Nephron progenitor cell (in vitro differentiated cells): ENCODE data around the gene MAN2A1.

Experiments
- DNase-seq: peaks from one replicate; pipeline ENCODE4 v3.0.0; 2021
- H3K27ac Mint-ChIP-seq: 2 replicates; pipeline ENCODE4 v1.8.0; 2021; ENCODE audit warnings: mild to moderate bottlenecking, moderate library complexity, mixed read lengths
- H3K27me3 Mint-ChIP-seq: 2 replicates; pipeline ENCODE4 v1.8.0; 2021; ENCODE audit warnings: mild to moderate bottlenecking, low read depth, mixed read lengths; ENCODE audit not compliant: poor library complexity
- H3K36me3 Mint-ChIP-seq: 2 replicates; pipeline ENCODE4 v1.8.0; 2021; ENCODE audit warnings: low read depth, mixed read lengths
- H3K4me1 Mint-ChIP-seq: 2 replicates; pipeline ENCODE4 v1.8.0; 2021; ENCODE audit warnings: mixed read lengths
- H3K4me3 Mint-ChIP-seq: 2 replicates; pipeline ENCODE4 v1.8.0; 2021; ENCODE audit warnings: mild to moderate bottlenecking, moderate library complexity, mixed read lengths
- H3K9me3 Mint-ChIP-seq: 2 replicates; pipeline ENCODE4 v1.8.0; 2021; ENCODE audit warnings: mild to moderate bottlenecking, moderate library complexity, mixed read lengths
- TF ChIP-seq, protein P1 (sequence below): fragments of 200-600 bp; sonication (generic); IDR thresholded peaks from 2 replicates; pipeline ENCODE4 v1.5.0; 2021; ENCODE audit warnings: antibody characterized with exemption

MAN2A1 gene

DNA sequence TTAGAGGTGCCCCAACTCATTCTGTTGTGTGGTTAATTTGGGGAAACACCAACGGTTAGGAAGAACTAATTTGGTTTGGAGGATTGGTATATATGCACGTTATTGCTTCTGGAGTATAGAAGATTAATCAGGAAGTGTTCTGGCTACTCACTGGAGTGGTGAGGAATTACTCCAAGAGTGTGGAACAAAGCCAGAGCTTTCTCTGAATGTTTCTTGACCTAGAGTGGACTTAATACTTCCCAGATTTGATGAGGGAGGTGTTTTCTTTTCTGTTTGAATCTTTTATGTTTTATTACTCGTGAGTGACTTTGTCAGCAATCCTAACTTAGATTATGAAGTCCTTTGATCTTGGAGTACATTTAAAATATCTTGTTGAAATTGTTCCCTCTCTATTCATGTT, 163.7 kb downstream of the MAN2A1 start:
- Mint-ChIP-seq H3K36me3 (peaks cover 72% of the 10 kb centered on the region), H3K9me3 (peaks cover 6% of the 10 kb centered on the region), H3K4me1 (peaks cover 23% of the 10 kb centered on the region), H3K27ac (peak overlapping the region; percentile 88), H3K4me3 (no peak overlapping the region), H3K27me3 (no peaks in the 10 kb centered on the region)
- TF ChIP-seq, protein P1, sequence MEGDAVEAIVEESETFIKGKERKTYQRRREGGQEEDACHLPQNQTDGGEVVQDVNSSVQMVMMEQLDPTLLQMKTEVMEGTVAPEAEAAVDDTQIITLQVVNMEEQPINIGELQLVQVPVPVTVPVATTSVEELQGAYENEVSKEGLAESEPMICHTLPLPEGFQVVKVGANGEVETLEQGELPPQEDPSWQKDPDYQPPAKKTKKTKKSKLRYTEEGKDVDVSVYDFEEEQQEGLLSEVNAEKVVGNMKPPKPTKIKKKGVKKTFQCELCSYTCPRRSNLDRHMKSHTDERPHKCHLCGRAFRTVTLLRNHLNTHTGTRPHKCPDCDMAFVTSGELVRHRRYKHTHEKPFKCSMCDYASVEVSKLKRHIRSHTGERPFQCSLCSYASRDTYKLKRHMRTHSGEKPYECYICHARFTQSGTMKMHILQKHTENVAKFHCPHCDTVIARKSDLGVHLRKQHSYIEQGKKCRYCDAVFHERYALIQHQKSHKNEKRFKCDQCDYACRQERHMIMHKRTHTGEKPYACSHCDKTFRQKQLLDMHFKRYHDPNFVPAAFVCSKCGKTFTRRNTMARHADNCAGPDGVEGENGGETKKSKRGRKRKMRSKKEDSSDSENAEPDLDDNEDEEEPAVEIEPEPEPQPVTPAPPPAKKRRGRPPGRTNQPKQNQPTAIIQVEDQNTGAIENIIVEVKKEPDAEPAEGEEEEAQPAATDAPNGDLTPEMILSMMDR: no peak
- DNase-seq: no peak

DNA sequence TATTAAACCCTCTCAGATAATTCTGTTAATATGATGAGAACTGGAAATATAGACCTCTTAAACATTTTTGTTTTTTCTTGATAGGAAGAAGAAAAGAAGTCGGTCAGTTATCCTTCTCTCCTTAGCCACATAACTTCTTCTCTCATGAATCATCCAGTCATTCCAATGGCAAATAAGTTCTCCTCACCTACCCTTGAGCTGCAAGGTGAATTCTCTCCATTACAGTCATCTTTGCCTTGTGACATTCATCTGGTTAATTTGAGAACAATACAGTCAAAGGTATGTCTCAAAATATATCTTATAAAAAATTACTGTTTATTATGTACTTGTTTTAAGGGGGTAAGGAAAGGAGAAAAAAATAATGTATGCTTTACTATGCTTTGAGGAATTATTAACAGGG, 165.3 kb downstream of the MAN2A1 start:
- Mint-ChIP-seq H3K9me3 (peaks cover 6% of the 10 kb centered on the region), H3K36me3 (peaks cover 69% of the 10 kb centered on the region), H3K4me1 (peaks cover 23% of the 10 kb centered on the region), H3K27me3 (no peaks in the 10 kb centered on the region), H3K27ac (no peak overlapping the region), H3K4me3 (no peak overlapping the region)
- TF ChIP-seq, protein P1: no peak
- DNase-seq: no peak

DNA sequence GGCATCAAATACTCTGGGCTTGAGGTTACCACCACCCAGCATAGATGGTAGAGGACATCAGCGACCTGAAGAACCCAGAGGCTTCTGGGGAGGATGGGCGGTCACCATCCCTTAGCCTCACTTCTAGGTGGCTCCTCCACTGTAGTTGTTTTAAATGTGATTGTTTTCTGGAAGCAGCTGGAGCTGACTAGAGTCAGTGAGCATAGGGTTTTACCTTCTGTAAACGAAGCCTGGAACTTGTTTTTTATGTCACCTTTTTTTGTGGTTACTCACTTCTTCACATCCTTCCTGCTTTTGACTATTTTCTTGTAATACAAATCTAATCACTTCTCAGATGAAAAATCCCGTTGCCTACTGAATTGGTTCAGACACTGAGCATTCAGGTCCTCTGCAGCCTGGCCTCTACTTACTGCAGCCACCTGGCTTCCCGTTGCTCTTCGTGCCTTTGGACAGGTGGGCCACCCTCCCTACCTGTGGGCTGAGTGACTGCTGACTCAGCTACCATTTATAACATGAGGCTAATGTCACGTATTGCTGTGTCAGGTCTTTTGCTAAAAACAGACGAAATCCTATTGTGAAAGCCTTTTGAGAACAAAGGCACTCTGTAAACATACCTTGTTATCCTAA, 167.8 kb downstream of the MAN2A1 start:
- no peak for DNase-seq
- H3K4me3 Mint-ChIP-seq: no peak overlapping the region
- H3K36me3 Mint-ChIP-seq: peaks cover 59% of the 10 kb centered on the region
- H3K4me1 Mint-ChIP-seq: peaks cover 23% of the 10 kb centered on the region
- peak overlapping the region; percentile 79 for H3K27ac Mint-ChIP-seq
- no peaks in the 10 kb centered on the region for H3K9me3 Mint-ChIP-seq
- H3K27me3 Mint-ChIP-seq: no peaks in the 10 kb centered on the region
- TF ChIP-seq, protein P1: no peak

DNA sequence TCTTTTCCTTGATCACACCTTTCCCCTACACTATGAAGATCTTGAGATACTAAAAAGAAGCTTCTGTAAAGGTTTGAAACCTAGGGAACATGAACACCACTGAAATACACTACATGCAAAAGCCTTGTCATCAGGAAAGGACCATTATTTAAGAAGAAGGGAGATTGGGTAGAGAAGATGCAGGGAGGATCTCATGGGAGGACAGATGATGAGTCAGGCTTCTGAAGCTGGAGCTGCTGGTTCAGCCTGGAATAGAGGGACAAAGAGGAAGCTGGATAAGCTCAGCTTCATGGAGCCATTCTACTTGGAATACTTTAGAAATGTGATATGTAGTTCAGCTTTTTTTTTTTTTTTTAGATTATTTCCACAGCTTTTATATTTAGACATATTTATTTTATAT, 169.8 kb downstream of the MAN2A1 start:
- no peak overlapping the region for H3K4me3 Mint-ChIP-seq
- TF ChIP-seq, protein P1: no peak
- H3K9me3 Mint-ChIP-seq: no peaks in the 10 kb centered on the region
- H3K36me3 Mint-ChIP-seq: peaks cover 71% of the 10 kb centered on the region
- H3K4me1 Mint-ChIP-seq: peaks cover 23% of the 10 kb centered on the region
- H3K27ac Mint-ChIP-seq: no peak overlapping the region
- H3K27me3 Mint-ChIP-seq: no peaks in the 10 kb centered on the region
- DNase-seq: no peak

DNA sequence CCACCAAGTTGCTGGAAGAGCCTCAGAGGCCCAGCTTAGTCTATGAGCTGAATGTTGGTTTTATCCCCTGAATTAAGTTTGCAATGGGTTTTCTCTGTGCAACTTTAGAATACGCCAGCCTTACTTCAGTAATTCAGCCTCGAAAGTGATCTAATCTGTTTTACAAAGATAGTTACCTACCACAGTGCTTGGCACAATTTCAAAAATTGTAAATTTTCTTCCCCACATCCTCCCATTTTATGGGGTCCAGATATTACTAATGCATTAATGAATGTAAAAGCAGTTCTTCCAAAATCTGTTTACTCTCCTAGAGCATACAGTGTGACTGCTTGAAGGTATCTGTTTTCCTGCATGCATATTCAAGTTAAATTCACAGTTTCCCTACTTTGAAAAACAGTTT, 172.6 kb downstream of the MAN2A1 start:
- no peak for DNase-seq
- H3K27me3 Mint-ChIP-seq: no peaks in the 10 kb centered on the region
- H3K4me3 Mint-ChIP-seq: no peak overlapping the region
- H3K27ac Mint-ChIP-seq: no peak overlapping the region
- H3K9me3 Mint-ChIP-seq: no peaks in the 10 kb centered on the region
- H3K4me1 Mint-ChIP-seq: peaks cover 20% of the 10 kb centered on the region
- H3K36me3 Mint-ChIP-seq: peaks cover 73% of the 10 kb centered on the region
- TF ChIP-seq, protein P1: no peak

DNA sequence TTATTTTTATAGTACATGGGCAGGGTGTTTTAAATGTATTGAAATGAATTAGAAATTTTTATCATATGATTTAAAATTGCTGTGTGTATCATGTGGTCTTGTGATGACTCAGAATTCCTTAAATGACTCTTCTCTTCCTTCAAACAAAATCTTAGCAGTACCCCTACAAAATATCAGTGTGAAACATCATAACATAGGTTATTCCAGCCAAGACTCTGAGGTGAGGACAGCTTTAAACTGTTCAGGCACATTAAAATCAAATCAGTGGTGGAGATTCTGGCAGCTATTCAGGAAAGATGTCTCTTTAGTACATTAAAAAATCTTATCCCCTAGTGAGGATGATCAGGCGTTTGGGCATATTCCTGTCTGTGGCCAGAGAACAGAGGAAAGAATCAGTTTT, 174.0 kb downstream of the MAN2A1 start:
- no peak for DNase-seq
- H3K4me1 Mint-ChIP-seq: peaks cover 15% of the 10 kb centered on the region
- no peak overlapping the region for H3K4me3 Mint-ChIP-seq
- H3K9me3 Mint-ChIP-seq: no peaks in the 10 kb centered on the region
- peaks cover 70% of the 10 kb centered on the region for H3K36me3 Mint-ChIP-seq
- TF ChIP-seq, protein P1: no peak
- H3K27me3 Mint-ChIP-seq: no peaks in the 10 kb centered on the region
- no peak overlapping the region for H3K27ac Mint-ChIP-seq
